ENCODE results near the gene SDF2L1. TPM values are rescaled to one million over a fixed set of nuclear protein-coding genes. Genes with fewer than 3 reads are reported as not detected.
"Not testable (repeated sequence)": the region's sequence is repeated elsewhere in the genome, so short reads cannot be mapped to it uniquely, and the experiment has no call there.

SDF2L1 gene
- total RNA-seq, 2 donors from 2014 or later, result 25.6 to 30.1 TPM

- Mint-ChIP-seq H3K4me3 (no peak overlapping the region), H3K4me1 (no peaks in the 10 kb centered on the region), H3K27ac (no peak overlapping the region), H3K27me3 (no peaks in the 10 kb centered on the region), H3K36me3 (ENCODE audit: low read depth) (peaks cover 5% of the 10 kb centered on the region)
- DNase-seq (no peak), ATAC-seq (no peak)
- H3K9me3 ChIP-seq (ENCODE audit: control insufficient read depth, low read length, poor library complexity, severe bottlenecking), result no peaks in the 10 kb centered on the region
These were observed 42.5 kb downstream of the SDF2L1 start for GRCh38 chr22:21684492-21685163.

- DNase-seq (no peak), ATAC-seq (no peak)
- H3K27ac Mint-ChIP-seq, result no peak overlapping the region
- no peaks in the 10 kb centered on the region for H3K27me3 Mint-ChIP-seq
- H3K4me3 Mint-ChIP-seq, result no peak overlapping the region
- H3K9me3 ChIP-seq (ENCODE audit: control insufficient read depth, low read length, poor library complexity, severe bottlenecking), result no peaks in the 10 kb centered on the region
- H3K4me1 Mint-ChIP-seq, result no peaks in the 10 kb centered on the region
- H3K36me3 Mint-ChIP-seq (ENCODE audit: low read depth), result peaks cover 5% of the 10 kb centered on the region
These were observed 43.0 kb downstream of the SDF2L1 start for GRCh38 chr22:21685164-21685513.

- no peaks in the 10 kb centered on the region for H3K9me3 ChIP-seq (ENCODE audit: control insufficient read depth, low read length, poor library complexity, severe bottlenecking)
- Mint-ChIP-seq H3K36me3 (ENCODE audit: low read depth) (peaks cover 5% of the 10 kb centered on the region), H3K27me3 (no peaks in the 10 kb centered on the region), H3K4me3 (no peak overlapping the region), H3K4me1 (peaks cover 2% of the 10 kb centered on the region), H3K27ac (no peak overlapping the region)
- DNase-seq, result no peak
- no peak for ATAC-seq
These were observed 44.1 kb downstream of the SDF2L1 start for GRCh38 chr22:21686193-21686608.

- ATAC-seq (no peak), DNase-seq (no peak)
- no peak overlapping the region for H3K4me3 Mint-ChIP-seq
- peaks cover 2% of the 10 kb centered on the region for H3K4me1 Mint-ChIP-seq
- H3K27me3 Mint-ChIP-seq, result no peaks in the 10 kb centered on the region
- peaks cover 8% of the 10 kb centered on the region for H3K36me3 Mint-ChIP-seq (ENCODE audit: low read depth)
- H3K9me3 ChIP-seq (ENCODE audit: control insufficient read depth, low read length, poor library complexity, severe bottlenecking), result no peaks in the 10 kb centered on the region
- H3K27ac Mint-ChIP-seq, result no peak overlapping the region
These were observed 44.7 kb downstream of the SDF2L1 start for GRCh38 chr22:21686634-21687393.

GRCh38 chr22:21687685-21688259 is 45.7 kb downstream of the SDF2L1 start:
- no peak for ATAC-seq
- Mint-ChIP-seq H3K36me3 (ENCODE audit: low read depth) (peaks cover 8% of the 10 kb centered on the region), H3K27ac (no peak overlapping the region), H3K4me1 (peaks cover 2% of the 10 kb centered on the region), H3K4me3 (no peak overlapping the region), H3K27me3 (no peaks in the 10 kb centered on the region)
- H3K9me3 ChIP-seq (ENCODE audit: control insufficient read depth, low read length, poor library complexity, severe bottlenecking), result no peaks in the 10 kb centered on the region
- DNase-seq, result no peak

GRCh38 chr22:21688341-21688705 is 46.2 kb downstream of the SDF2L1 start:
- no peaks in the 10 kb centered on the region for H3K9me3 ChIP-seq (ENCODE audit: control insufficient read depth, low read length, poor library complexity, severe bottlenecking)
- DNase-seq, result no peak
- no peak overlapping the region for H3K4me3 Mint-ChIP-seq
- H3K36me3 Mint-ChIP-seq (ENCODE audit: low read depth), result peaks cover 8% of the 10 kb centered on the region
- H3K27ac Mint-ChIP-seq, result no peak overlapping the region
- no peak for ATAC-seq
- peaks cover 2% of the 10 kb centered on the region for H3K4me1 Mint-ChIP-seq
- H3K27me3 Mint-ChIP-seq, result no peaks in the 10 kb centered on the region

GRCh38 chr22:21688706-21689381 is 46.7 kb downstream of the SDF2L1 start:
- Mint-ChIP-seq H3K4me3 (no peak overlapping the region), H3K27ac (no peak overlapping the region), H3K27me3 (no peaks in the 10 kb centered on the region), H3K36me3 (ENCODE audit: low read depth) (peaks cover 6% of the 10 kb centered on the region), H3K4me1 (peaks cover 2% of the 10 kb centered on the region)
- ATAC-seq (no peak), DNase-seq (no peak)
- no peaks in the 10 kb centered on the region for H3K9me3 ChIP-seq (ENCODE audit: control insufficient read depth, low read length, poor library complexity, severe bottlenecking)

- peak overlapping the region; percentile 60 for H3K27ac Mint-ChIP-seq
- ATAC-seq, result no peak
- DNase-seq, result no peak
- peaks cover 3% of the 10 kb centered on the region for H3K36me3 Mint-ChIP-seq (ENCODE audit: low read depth)
- peaks cover 2% of the 10 kb centered on the region for H3K4me1 Mint-ChIP-seq
- no peaks in the 10 kb centered on the region for H3K27me3 Mint-ChIP-seq
- H3K9me3 ChIP-seq (ENCODE audit: control insufficient read depth, low read length, poor library complexity, severe bottlenecking), result no peaks in the 10 kb centered on the region
- no peak overlapping the region for H3K4me3 Mint-ChIP-seq
These were observed 48.3 kb downstream of the SDF2L1 start for GRCh38 chr22:21690401-21690801.

- no peak overlapping the region for H3K27ac Mint-ChIP-seq
- peaks cover 6% of the 10 kb centered on the region for H3K36me3 Mint-ChIP-seq (ENCODE audit: low read depth)
- no peak overlapping the region for H3K4me3 Mint-ChIP-seq
These were observed 49.7 kb downstream of the SDF2L1 start for GRCh38 chr22:21691816-21692215.

GRCh38 chr22:21692856-21693255 is 50.8 kb downstream of the SDF2L1 start:
- not testable (repeated sequence) for DNase-seq; H3K9me3 ChIP-seq (ENCODE audit: control insufficient read depth, low read length, poor library complexity, severe bottlenecking); H3K27ac Mint-ChIP-seq; ATAC-seq; H3K36me3 Mint-ChIP-seq (ENCODE audit: low read depth); H3K4me3 Mint-ChIP-seq; H3K4me1 Mint-ChIP-seq; H3K27me3 Mint-ChIP-seq

More at GRCh38 chr22:21691816-21692215, 49.7 kb downstream of the SDF2L1 start:
- H3K9me3 ChIP-seq (ENCODE audit: control insufficient read depth, low read length, poor library complexity, severe bottlenecking), result no peaks in the 10 kb centered on the region
- DNase-seq, result no peak
- Mint-ChIP-seq H3K4me1 (peaks cover 6% of the 10 kb centered on the region), H3K27me3 (no peaks in the 10 kb centered on the region)
- ATAC-seq, result no peak

- H3K9me3 ChIP-seq (ENCODE audit: control insufficient read depth, low read length, poor library complexity, severe bottlenecking), result no peaks in the 10 kb centered on the region
- no peaks in the 10 kb centered on the region for H3K27me3 Mint-ChIP-seq
- no peak overlapping the region for H3K4me3 Mint-ChIP-seq
- no peak for DNase-seq
- no peak overlapping the region for H3K27ac Mint-ChIP-seq
- ATAC-seq, result no peak
- peaks cover 8% of the 10 kb centered on the region for H3K36me3 Mint-ChIP-seq (ENCODE audit: low read depth)
- H3K4me1 Mint-ChIP-seq, result peaks cover 6% of the 10 kb centered on the region
These were observed 51.4 kb downstream of the SDF2L1 start for GRCh38 chr22:21693333-21693998.

Measured in T-helper 17 cell (primary cell).